ACC112 (cell line): ENCODE data around the gene OSR1.
"Not testable (repeated sequence)": the region's sequence is repeated elsewhere in the genome, so short reads cannot be mapped to it uniquely, and the experiment has no call there.

Source experiments
- H2AFZ ChIP-seq: fragments of 200-600 bp; sonication (generic); one replicate; pipeline ENCODE4 v1.6.0; 2017; ENCODE audit warnings: antibody characterized with exemption, low read length; ENCODE audit not compliant: unreplicated experiment
- H3K27ac ChIP-seq: fragments of 200-600 bp; sonication (generic); 2 replicates; pipeline ENCODE4 v1.5.1; 2014; ENCODE audit warnings: low read depth, mild to moderate bottlenecking, antibody characterized with exemption, low read length, moderate library complexity
- H3K27me3 ChIP-seq: fragments of 200-600 bp; sonication (generic); 2 replicates; pipeline ENCODE4 v1.6.1; 2014; ENCODE audit warnings: mild to moderate bottlenecking, antibody characterized with exemption, low read length, moderate library complexity, mixed read lengths; ENCODE audit not compliant: insufficient read depth
- H3K36me3 ChIP-seq: fragments of 200-600 bp; sonication (generic); 2 replicates; pipeline ENCODE4 v1.6.1; 2016; ENCODE audit warnings: mild to moderate bottlenecking, antibody characterized with exemption, low read length, moderate library complexity, mixed read lengths; ENCODE audit not compliant: insufficient read depth
- H3K4me1 ChIP-seq: fragments of 200-600 bp; sonication (generic); one replicate; pipeline ENCODE4 v1.6.1; 2016; ENCODE audit warnings: low read length, mixed read lengths; ENCODE audit not compliant: insufficient read depth, unreplicated experiment, control insufficient read depth
- H3K4me3 ChIP-seq: fragments of 200-600 bp; sonication (generic); 2 replicates; pipeline ENCODE4 v1.5.1; 2014; ENCODE audit warnings: mild to moderate bottlenecking, low read depth, low read length
- H3K79me2 ChIP-seq: fragments of 200-600 bp; sonication (generic); one replicate; pipeline ENCODE4 v1.6.0; 2016; ENCODE audit warnings: low read length; ENCODE audit not compliant: control insufficient read depth, unreplicated experiment, insufficient read depth

The OSR1 gene

DNA sequence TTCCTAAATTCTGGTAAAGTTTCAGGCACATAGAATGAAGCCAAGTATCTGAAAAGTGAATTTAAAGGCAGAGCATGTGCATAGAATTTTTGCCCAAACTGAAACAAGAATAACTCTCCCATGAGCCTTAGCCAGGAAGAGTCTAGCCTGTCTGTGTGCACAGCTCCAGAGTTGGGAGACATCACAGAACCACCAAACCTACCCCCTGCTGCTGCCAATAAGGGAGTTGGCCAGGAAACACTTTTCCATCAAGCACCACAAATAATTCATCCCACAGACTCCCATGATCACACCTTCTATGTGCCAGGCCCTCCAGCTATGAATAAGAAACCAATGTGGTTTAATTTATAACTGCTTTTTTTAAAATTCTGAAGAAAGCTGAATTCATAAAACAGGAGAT, 27.0 kb downstream of the OSR1 start:
- Histone ChIP-seq H3K4me1 (no peaks in the 10 kb centered on the region), H3K27me3 (no peaks in the 10 kb centered on the region), H2AFZ (no peak overlapping the region), H3K79me2 (no peaks in the 10 kb centered on the region), H3K36me3 (no peaks in the 10 kb centered on the region), H3K4me3 (no peak overlapping the region), H3K27ac (no peak overlapping the region)

GRCh38 chr2:19330436-19330835, 28.0 kb downstream of the OSR1 start:
- H3K36me3 ChIP-seq, result no peaks in the 10 kb centered on the region
- no peak overlapping the region for H2AFZ ChIP-seq
- H3K4me1 ChIP-seq, result no peaks in the 10 kb centered on the region

DNA sequence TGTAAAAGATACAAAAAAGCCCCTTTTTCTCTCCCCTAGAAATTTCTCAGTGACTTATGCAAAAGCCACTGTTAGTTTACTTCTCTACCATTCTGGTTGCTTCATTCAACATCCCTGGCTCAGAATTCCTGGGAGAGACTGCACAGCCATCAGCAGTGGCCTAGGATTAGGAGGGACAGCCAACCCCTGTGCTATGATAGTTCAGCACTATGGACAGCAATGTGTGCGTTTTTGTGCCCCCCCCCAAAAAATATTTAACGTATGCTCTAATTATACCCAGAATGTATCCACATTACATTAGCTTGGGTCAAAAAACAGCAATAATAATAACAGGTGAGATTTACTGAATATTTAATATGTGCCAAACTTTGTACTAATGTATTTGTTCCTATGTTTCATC, 29.0 kb downstream of the OSR1 start:
- no peaks in the 10 kb centered on the region for H3K4me1 ChIP-seq
- H3K27ac ChIP-seq, result no peak overlapping the region
- no peaks in the 10 kb centered on the region for H3K36me3 ChIP-seq
- H3K27me3 ChIP-seq, result no peaks in the 10 kb centered on the region
- H2AFZ ChIP-seq, result no peak overlapping the region
- no peak overlapping the region for H3K4me3 ChIP-seq
- H3K79me2 ChIP-seq, result no peaks in the 10 kb centered on the region

More at GRCh38 chr2:19330436-19330835, 28.0 kb downstream of the OSR1 start:
- Histone ChIP-seq H3K27me3 (no peaks in the 10 kb centered on the region), H3K79me2 (no peaks in the 10 kb centered on the region), H3K4me3 (no peak overlapping the region), H3K27ac (no peak overlapping the region)

DNA sequence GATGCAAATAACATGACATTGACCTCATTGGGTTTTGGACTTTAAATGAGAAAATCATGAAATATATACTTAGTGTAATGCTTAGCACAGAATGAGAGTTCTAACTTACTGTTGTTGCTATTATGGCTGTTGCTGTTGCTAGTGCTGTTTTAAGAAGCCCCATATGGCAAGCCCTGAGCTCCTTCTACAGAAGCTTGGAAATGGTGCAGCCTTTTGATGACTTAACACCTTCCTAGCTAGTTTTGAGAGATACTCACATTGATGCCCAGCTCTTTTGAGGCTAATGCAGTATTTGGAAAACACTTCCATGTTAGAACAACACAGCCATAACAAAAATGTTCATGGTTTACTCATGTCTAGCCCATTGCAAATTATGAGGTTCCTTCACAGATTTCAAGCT, 30.9 kb downstream of the OSR1 start:
- Histone ChIP-seq H3K36me3 (no peaks in the 10 kb centered on the region), H3K27ac (no peak overlapping the region), H3K4me3 (no peak overlapping the region), H3K27me3 (no peaks in the 10 kb centered on the region), H2AFZ (no peak overlapping the region), H3K4me1 (no peaks in the 10 kb centered on the region), H3K79me2 (no peaks in the 10 kb centered on the region)

- Histone ChIP-seq H3K27me3 (no peaks in the 10 kb centered on the region), H3K4me3 (no peak overlapping the region), H2AFZ (no peak overlapping the region), H3K36me3 (peaks cover 3% of the 10 kb centered on the region; the same call in 1 of the 2 replicates), H3K79me2 (no peaks in the 10 kb centered on the region), H3K4me1 (no peaks in the 10 kb centered on the region), H3K27ac (no peak overlapping the region)
Measured at GRCh38 chr2:19321946-19322345, 36.5 kb downstream of the OSR1 start.

DNA sequence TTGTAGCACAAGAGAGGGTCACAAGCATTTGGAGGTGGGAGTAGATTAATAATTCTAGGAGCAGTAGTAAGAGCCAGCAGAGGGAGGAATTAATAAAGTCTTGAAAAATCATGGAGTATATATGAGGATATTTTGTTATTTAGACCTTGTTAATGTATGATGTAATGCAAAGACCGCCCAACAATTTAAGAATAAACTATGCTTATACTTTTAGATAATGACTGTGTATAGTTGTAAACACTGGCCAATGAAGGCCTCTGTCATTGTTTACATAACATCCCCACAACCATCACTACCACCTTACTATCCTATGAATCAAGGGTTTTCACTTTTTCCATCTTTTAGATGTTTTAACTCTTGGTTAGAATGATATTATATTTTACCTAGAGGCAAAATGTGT, 37.6 kb downstream of the OSR1 start:
- peaks cover 3% of the 10 kb centered on the region; the same call in 1 of the 2 replicates for H3K36me3 ChIP-seq
- H3K4me3 ChIP-seq, result no peak overlapping the region
- H3K79me2 ChIP-seq, result no peaks in the 10 kb centered on the region
- H2AFZ ChIP-seq, result no peak overlapping the region
- H3K4me1 ChIP-seq, result no peaks in the 10 kb centered on the region
- H3K27ac ChIP-seq, result no peak overlapping the region
- H3K27me3 ChIP-seq, result no peaks in the 10 kb centered on the region

GRCh38 chr2:19319698-19320097, 38.7 kb downstream of the OSR1 start:
- Histone ChIP-seq H3K36me3 (peaks cover 3% of the 10 kb centered on the region; the same call in 1 of the 2 replicates), H3K27me3 (no peaks in the 10 kb centered on the region), H3K79me2 (no peaks in the 10 kb centered on the region), H2AFZ (no peak overlapping the region), H3K27ac (no peak overlapping the region), H3K4me3 (no peak overlapping the region), H3K4me1 (no peaks in the 10 kb centered on the region)

DNA sequence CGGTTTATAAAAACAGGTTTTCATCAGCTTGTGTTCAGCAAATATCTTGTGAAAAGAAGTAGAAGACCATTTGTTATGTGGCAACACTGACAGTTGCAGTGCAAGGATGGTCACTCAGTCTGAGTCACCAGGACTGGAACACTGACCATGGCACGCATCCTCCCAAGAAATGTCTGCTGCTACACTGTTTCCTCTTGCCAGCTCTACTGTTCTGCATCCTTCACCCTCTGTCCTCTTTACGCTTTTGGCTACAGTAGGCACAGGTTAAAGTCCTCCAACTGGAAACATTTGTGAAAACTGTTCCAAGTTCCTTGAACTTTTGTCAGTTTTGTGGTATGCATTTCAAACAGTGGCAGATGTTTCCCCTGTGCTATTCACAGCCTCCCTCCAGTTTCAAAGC, 39.4 kb downstream of the OSR1 start:
- Histone ChIP-seq H3K4me1 (no peaks in the 10 kb centered on the region), H3K79me2 (no peaks in the 10 kb centered on the region), H3K27ac (no peak overlapping the region), H2AFZ (no peak overlapping the region), H3K4me3 (no peak overlapping the region), H3K27me3 (no peaks in the 10 kb centered on the region), H3K36me3 (peaks cover 3% of the 10 kb centered on the region; the same call in 1 of the 2 replicates)

DNA sequence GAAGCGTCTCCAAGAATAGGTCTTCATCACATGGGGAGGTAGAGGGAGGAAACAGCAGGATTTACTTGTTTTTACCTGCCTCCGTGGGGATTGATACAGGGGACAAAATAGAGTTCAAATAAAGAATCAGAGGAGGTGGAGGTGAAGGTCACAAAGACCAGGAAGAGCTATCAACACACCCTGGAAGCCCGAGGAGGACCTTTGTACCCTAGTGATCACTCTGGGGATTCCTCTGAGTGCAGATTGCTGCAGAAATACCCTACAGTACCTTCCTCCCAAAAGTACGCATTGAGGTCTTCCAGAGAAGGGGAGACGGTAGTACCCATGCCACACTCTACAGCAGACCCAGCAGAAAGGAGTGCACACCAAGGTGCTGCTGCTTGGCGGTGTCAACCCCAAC, 44.9 kb downstream of the OSR1 start:
- H3K36me3 ChIP-seq, result 0 out of 2 replicates have a peak, but pooled peaks cover 2% of the 10 kb centered on the region
- H3K79me2 ChIP-seq, result no peaks in the 10 kb centered on the region
- no peak overlapping the region for H3K4me3 ChIP-seq
- H3K4me1 ChIP-seq, result no peaks in the 10 kb centered on the region
- H3K27ac ChIP-seq, result no peak overlapping the region
- no peak overlapping the region for H2AFZ ChIP-seq
- H3K27me3 ChIP-seq, result no peaks in the 10 kb centered on the region

GRCh38 chr2:19312949-19313348, 45.5 kb downstream of the OSR1 start:
- H2AFZ ChIP-seq, result no peak overlapping the region
- H3K36me3 ChIP-seq, result 0 out of 2 replicates have a peak, but pooled peaks cover 2% of the 10 kb centered on the region
- no peaks in the 10 kb centered on the region for H3K79me2 ChIP-seq
- no peak overlapping the region for H3K27ac ChIP-seq
- H3K4me3 ChIP-seq, result no peak overlapping the region
- no peaks in the 10 kb centered on the region for H3K4me1 ChIP-seq
- no peaks in the 10 kb centered on the region for H3K27me3 ChIP-seq

- H3K36me3 ChIP-seq, H3K27me3 ChIP-seq, H3K4me3 ChIP-seq, H3K27ac ChIP-seq, H3K4me1 ChIP-seq, H3K79me2 ChIP-seq, H2AFZ ChIP-seq: not testable (repeated sequence)
Measured at GRCh38 chr2:19306065-19306464, 52.4 kb downstream of the OSR1 start.
